IMR-90 (cell line): ENCODE measurements around the gene LTC4S. TPM values are rescaled to one million over a fixed set of nuclear protein-coding genes. Genes with fewer than 3 reads are reported as not detected.

Experiments
- ATAC-seq: fragments of 200-7000 bp; cut with Tn5 transposase; 2 replicates; pipeline ENCODE4 v1.9.1; 2020; ENCODE audit warnings: low read depth, mild to moderate bottlenecking, moderate library complexity
- BruUV-seq: library from RNA; stranded (reverse); fragments of 400-500 nt; replicated peaks from 2 replicates; lab custom pipeline; 2021; lab: Mats Ljungman, UMichigan
- CTCF ChIA-PET: fragments of 300-600 bp; formaldehyde crosslinking; extraction: SDS; loops from one replicate; lab custom pipeline; 2021; ENCODE audit warnings: antibody characterized with exemption; lab: Yijun Ruan, JAX
- POLR2A ChIA-PET: fragments of 300-600 bp; sonication (Branson Sonifier 250); formaldehyde crosslinking; loops from one replicate; lab custom pipeline; 2022; ENCODE audit warnings: antibody characterized with exemption; ENCODE audit not compliant: unreplicated experiment; lab: Charles Lee
- DNase-seq: peaks from one replicate; pipeline ENCODE4 v3.0.0; 2013
- H2AFZ ChIP-seq: replicated peaks from 2 replicates; pipeline ENCODE3; 2013; ENCODE audit warnings: low read length, mild to moderate bottlenecking; ENCODE audit not compliant: poor library complexity
- H2AK5ac ChIP-seq: 2 replicates; pipeline ENCODE4 v1.6.1; 2013; ENCODE audit warnings: low read depth, low read length, inconsistent platforms
- H2AK9ac ChIP-seq: replicated peaks from 2 replicates; pipeline ENCODE3; 2013; ENCODE audit warnings: mild to moderate bottlenecking, low read depth, low read length, moderate library complexity; ENCODE audit not compliant: poor library complexity
- H2BK120ac ChIP-seq: 2 replicates; pipeline ENCODE4 v1.6.1; 2013; ENCODE audit warnings: low read depth, low read length, inconsistent platforms
- H2BK15ac ChIP-seq: 3 replicates; pipeline ENCODE4 v1.6.1; 2013; ENCODE audit warnings: low read depth, low read length, inconsistent platforms
- H2BK20ac ChIP-seq: 2 replicates; pipeline ENCODE4 v1.6.1; 2013; ENCODE audit warnings: low read depth, mild to moderate bottlenecking, inconsistent platforms, low read length, moderate library complexity
- H2BK5ac ChIP-seq: 2 replicates; pipeline ENCODE4 v1.6.1; 2013; ENCODE audit warnings: mild to moderate bottlenecking, low read depth, low read length, inconsistent platforms; ENCODE audit not compliant: poor library complexity, severe bottlenecking
- H3K14ac ChIP-seq: replicated peaks from 2 replicates; pipeline ENCODE4 v1.6.1; 2013; ENCODE audit warnings: low read depth, low read length, inconsistent platforms
- H3K18ac ChIP-seq: 2 replicates; pipeline ENCODE4 v1.6.1; 2013; ENCODE audit warnings: low read depth, low read length, control low read depth
- H3K23ac ChIP-seq: 2 replicates; pipeline ENCODE4 v1.6.1; 2013; ENCODE audit warnings: low read depth, low read length, inconsistent platforms
- H3K27ac ChIP-seq: 2 replicates; pipeline ENCODE4 v1.5.1; 2013; ENCODE audit warnings: mild to moderate bottlenecking, control low read depth, low read length; ENCODE audit not compliant: insufficient read depth
- H3K27me3 ChIP-seq: 2 replicates; pipeline ENCODE4 v1.6.1; 2013; ENCODE audit warnings: low read length; ENCODE audit not compliant: control insufficient read depth, insufficient read depth
- H3K36me3 ChIP-seq: 2 replicates; pipeline ENCODE4 v1.6.1; 2013; ENCODE audit warnings: low read length, mixed read lengths; ENCODE audit not compliant: control insufficient read depth, insufficient read depth
- H3K4ac ChIP-seq: 2 replicates; pipeline ENCODE4 v1.6.1; 2013; ENCODE audit warnings: low read depth, low read length, inconsistent platforms
- H3K4me1 ChIP-seq: 2 replicates; pipeline ENCODE4 v1.6.1; 2013; ENCODE audit warnings: low read length, mixed read lengths; ENCODE audit not compliant: control insufficient read depth, insufficient read depth
- H3K4me2 ChIP-seq: 2 replicates; pipeline ENCODE4 v1.6.1; 2013; ENCODE audit warnings: low read depth, mild to moderate bottlenecking, control low read depth, low read length, moderate library complexity
- H3K4me3 ChIP-seq: 2 replicates; pipeline ENCODE4 v1.5.1; 2013; ENCODE audit warnings: low read depth, mild to moderate bottlenecking, control low read depth, low read length, moderate library complexity; ENCODE audit not compliant: insufficient read depth
- H3K56ac ChIP-seq: 2 replicates; pipeline ENCODE4 v1.6.1; 2013; ENCODE audit warnings: low read length, inconsistent platforms; ENCODE audit not compliant: insufficient read depth; ENCODE audit errors: extremely low read depth
- H3K79me1 ChIP-seq, 2 experiments: 2 replicates each; pipeline ENCODE4 v1.6.1; 2013; ENCODE audit warnings: low read length in 2 of 2, inconsistent platforms in 1 of 2, low read depth in 1 of 2
- H3K9ac ChIP-seq: 2 replicates; pipeline ENCODE4 v1.6.1; 2013; ENCODE audit warnings: low read depth, low read length, control low read depth
- H3K9me1 ChIP-seq: 2 replicates; pipeline ENCODE4 v1.6.1; 2013; ENCODE audit warnings: low read length, inconsistent platforms; ENCODE audit not compliant: insufficient read depth
- H3K9me3 ChIP-seq: 2 replicates; pipeline ENCODE4 v1.6.1; 2013; ENCODE audit warnings: low read length; ENCODE audit not compliant: control insufficient read depth, insufficient read depth
- H4K20me1 ChIP-seq: 2 replicates; pipeline ENCODE4 v1.6.1; 2013; ENCODE audit warnings: low read length, inconsistent platforms; ENCODE audit not compliant: insufficient read depth
- H4K5ac ChIP-seq: 2 replicates; pipeline ENCODE4 v1.6.1; 2013; ENCODE audit warnings: mild to moderate bottlenecking, low read depth, low read length, control low read depth
- H4K8ac ChIP-seq, 2 experiments: 2 replicates each; pipeline ENCODE4 v1.6.1; 2013; ENCODE audit warnings: low read depth in 2 of 2, low read length in 2 of 2, control low read depth in 1 of 2, inconsistent platforms in 1 of 2
- H4K91ac ChIP-seq: 2 replicates; pipeline ENCODE4 v1.6.1; 2013; ENCODE audit warnings: low read depth, low read length, inconsistent platforms; ENCODE audit not compliant: insufficient read depth
- MAFK ChIP-seq: IDR thresholded peaks from 2 replicates; pipeline ENCODE4 v1.6.1; 2012; ENCODE audit warnings: low read depth, low read length, improper control_type of control experiment
- MXI1 ChIP-seq: IDR thresholded peaks from 2 replicates; pipeline ENCODE4 v1.6.1; 2012; ENCODE audit warnings: low read depth, mild to moderate bottlenecking, low read length, moderate library complexity, borderline replicate concordance
- WGBS, 2 experiments: methylation state at CpG; one replicate each; pipeline versions ENCODE4 v1.1.5 to v1.1.7; 2013; ENCODE audit warnings: missing lambda C conversion rate in 2 of 2; ENCODE audit not compliant: insufficient read length in 1 of 2; ENCODE audit errors: extremely low coverage in 2 of 2; 5-methylcytosine and 5-hydroxymethylcytosine counted together
- dilution Hi-C: fragments of 300-500 bp; cut with HindIII; formaldehyde crosslinking; loops from one replicate; pipeline ENCODE4 v1.14.3; 2018; ENCODE audit warnings: low sequenced_read_pairs; ENCODE audit not compliant: unreplicated experiment
- in situ Hi-C: fragments of 300-500 bp; cut with MboI; formaldehyde crosslinking; loops from 3 replicates; pipeline ENCODE4 v1.14.3; 2019; ENCODE audit warnings: low sequenced_read_pairs, inconsistent platforms, mixed read lengths
- intact Hi-C: fragments of 100-400 bp; cut with micrococcal nuclease; formaldehyde crosslinking; loops from 2 replicates; pipeline ENCODE4 v1.10.0; 2022
- polyA plus RNA-seq, 3 experiments: library from polyadenylated mRNA; depleted of rRNA; stranded (reverse); fragments of >200 nt; gene quantifications; 2 replicates each; pipeline ENCODE4 v1.2.3, GENCODE V29; 2012; ENCODE audit warnings: low replicate concordance in 1 of 3
- total RNA-seq: library from RNA; depleted of rRNA; stranded (reverse); fragments of >200 nt; gene quantifications from 2 replicates; pipeline ENCODE4 v1.2.3, GENCODE V29; 2012

LTC4S gene
- total and polyA plus RNA-seq, 2 of the 4 experiments (the other 2 are of a cell fraction) = 0.72 TPM; not detected in 1

DNA sequence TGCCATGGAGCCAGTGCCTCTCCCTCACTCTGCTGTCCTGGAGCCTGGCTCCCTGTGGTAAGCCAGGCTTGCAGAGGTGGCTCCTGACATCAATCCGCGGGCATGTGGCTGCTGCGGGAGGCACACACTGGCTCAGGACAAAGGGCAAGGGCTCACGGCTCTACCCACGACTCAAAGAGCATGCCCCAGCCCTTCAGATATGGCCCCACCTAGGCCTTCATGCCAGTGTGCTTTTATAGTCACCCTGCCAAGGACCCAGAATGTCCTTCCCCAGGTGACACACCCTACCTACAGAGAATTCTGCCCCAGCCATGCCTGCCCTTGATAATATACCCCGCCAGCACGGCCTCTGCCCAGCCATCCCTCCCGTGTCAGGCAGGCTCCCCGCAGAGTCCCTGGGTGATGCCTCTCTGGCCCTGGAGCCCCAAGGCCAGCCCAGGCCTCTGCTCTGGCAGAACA is 11.3 kb downstream of the LTC4S start:
- Histone ChIP-seq H3K4ac (peak overlapping the region; percentile 86), H3K4me3 (peak overlapping the region; percentile 98), H2BK5ac (peak overlapping the region; percentile 31), H3K14ac (peak overlapping the region; percentile 78), H2BK120ac (peak overlapping the region; percentile 48; the same call in 1 of the 2 replicates), H2BK20ac (no peak overlapping the region), H4K5ac (no peak overlapping the region), H3K27ac (peak overlapping the region; percentile 89), H4K91ac (peak overlapping the region; percentile 21; the same call in 1 of the 2 replicates), H3K18ac (no peak overlapping the region), H2AK5ac (peak overlapping the region; percentile 79), H2BK15ac (no peak overlapping the region), H3K36me3 (peaks cover 19% of the 10 kb centered on the region), H2AFZ (peak overlapping the region; percentile 88), H3K27me3 (no peaks in the 10 kb centered on the region), H4K8ac (peak overlapping the region in 1 of 2 experiments; percentile 53; a peak in 1 of 4 replicates), H3K56ac (no peak overlapping the region), H2AK9ac (peak overlapping the region; percentile 91), H3K4me1 (peaks cover 20% of the 10 kb centered on the region), H3K23ac (peak overlapping the region; percentile 17), H3K4me2 (peak overlapping the region; percentile 85), H3K9me3 (no peaks in the 10 kb centered on the region), H3K9ac (peak overlapping the region; percentile 84), H3K79me1 (peaks cover 26 to 57% of the 10 kb centered on the region in 2 experiments), H4K20me1 (peaks cover 45% of the 10 kb centered on the region), H3K9me1 (0 out of 2 replicates have a peak, but pooled peaks cover 2% of the 10 kb centered on the region)
- ATAC-seq (peak; percentile 0; the same call in 1 of the 2 replicates), DNase-seq (no peak)
- intact Hi-C loops (loop anchor here (5.0 kb wide), 1 partner anchor 52 kb away; the partner anchor contains the start of gene MRNIP), in situ Hi-C loops (no loop called here), dilution Hi-C loops (no loop called here)
- TF ChIP-seq MAFK (no peak), MXI1 (0 out of 2 replicates have a peak, but pooled peaks have one; percentile 13)
- BruUV-seq = no TSS peak
- POLR2A ChIA-PET = no interaction called here
- CTCF ChIA-PET = no interaction called here
- no CpG with 5 or more reads among the region's 9 CpGs for WGBS, 2 experiments
